Measurements from ENCODE around the gene NFU1. TPM values are rescaled to one million over a fixed set of nuclear protein-coding genes. Genes with fewer than 3 reads are reported as not detected.
A peak's percentile ranks its signal among the peaks of the same experiment; 100 is the strongest.

NFU1 gene
- total and polyA plus RNA-seq, 9 of the 15 experiments (the other 6 are each of a cell fraction or from before 2014, with no cell fraction given) = 33.3 to 61.8 (median 53.7) TPM

GRCh38 chr2:69436938-69437750 is at the start of gene NFU1 (continued):
- peak; percentile 83 for TF ChIP-seq ATF4 (CRISPR knock-in tag; IDR thresholded peaks at IDR 0.05)
- peak; percentile 89 for TF ChIP-seq REST (IDR thresholded peaks at IDR 0.05; ENCODE audit: borderline replicate concordance)
- TF ChIP-seq REST (CRISPR knock-in tag; IDR thresholded peaks at IDR 0.05; ENCODE audit: low read depth) = no peak
- TF ChIP-seq ZBTB9 (CRISPR knock-in tag; IDR thresholded peaks at IDR 0.05) = no peak
- peak; percentile 42 to 43 for TF ChIP-seq E2F6 (IDR thresholded peaks at IDR 0.05; ENCODE audit: borderline replicate concordance in 1 of 2, extremely low read depth in 1 of 2, insufficient read depth in 1 of 2, insufficient read length in 1 of 2, low read depth in 1 of 2, low read length in 1 of 2, poor library complexity in 1 of 2, severe bottlenecking in 1 of 2)
- TF ChIP-seq GABPA (tag; conservative IDR thresholded peaks at IDR 0.05; ENCODE audit: low read depth) = peak; percentile 44; the same call in 1 of the 2 replicates
- TF ChIP-seq SLC30A9 (CRISPR knock-in tag; IDR thresholded peaks at IDR 0.05) = no peak
- no peak for TF ChIP-seq BHLHE40 (IDR thresholded peaks at IDR 0.05; ENCODE audit: low read length)
- TF ChIP-seq JUN (IDR thresholded peaks at IDR 0.05; ENCODE audit: borderline replicate concordance, low read depth, low read length) = 0 out of 2 replicates have a peak, but pooled peaks have one; percentile 34
- no peak for TF ChIP-seq JUN (CRISPR knock-in tag; IDR thresholded peaks at IDR 0.05; ENCODE audit: borderline replicate concordance)
- 0 out of 2 replicates have a peak, but pooled peaks have one; percentile 10 for TF ChIP-seq DPF2 (IDR thresholded peaks at IDR 0.05)
- TF ChIP-seq CSDE1 (IDR thresholded peaks at IDR 0.05) = no peak
- no peak for TF ChIP-seq BRF2 (IDR thresholded peaks at IDR 0.05; ENCODE audit: borderline replicate concordance, insufficient read depth, insufficient read length)

Data from K562 (cell line).